H1 (cell line): ENCODE data around the gene APAF1. TPM values are rescaled to one million over a fixed set of nuclear protein-coding genes. Genes with fewer than 3 reads are reported as not detected.

Source experiments
- CTCF ChIA-PET: fragments of 300-600 bp; sonication (Branson Sonifier 250); formaldehyde crosslinking; loops from one replicate; lab custom pipeline; 2021; ENCODE audit not compliant: partially characterized antibody; lab: Charles Lee
- POLR2A ChIA-PET: fragments of 300-600 bp; sonication (Branson Sonifier 250); formaldehyde crosslinking; loops from one replicate; lab custom pipeline; 2021; ENCODE audit warnings: inconsistent platforms; ENCODE audit not compliant: partially characterized antibody; lab: Charles Lee
- DNase-seq, 2 experiments: peaks; one replicate each; pipeline versions ENCODE4 v3.0.0 to v3.0.0-alpha.2; 2010 to 2022; ENCODE audit warnings: low spot score in 2 of 2, low read depth in 1 of 2, mixed read lengths in 1 of 2
- FAIRE-seq: peaks from 2 replicates; lab custom pipeline; 2011; peaks lifted over from hg19 to GRCh38; lab: Jason Lieb, UNC
- H2AFZ ChIP-seq: 2 replicates; pipeline ENCODE4 v1.8.1; 2012; ENCODE audit warnings: low read length, inconsistent platforms
- H2AK5ac ChIP-seq: 2 replicates; pipeline ENCODE4 v1.6.1; 2013; ENCODE audit warnings: low read depth, low read length
- H2BK120ac ChIP-seq: replicated peaks from 2 replicates; pipeline ENCODE3; 2013; ENCODE audit warnings: low read depth, low read length, inconsistent platforms
- H2BK12ac ChIP-seq: 2 replicates; pipeline ENCODE4 v1.6.1; 2013; ENCODE audit warnings: low read depth, low read length
- H2BK15ac ChIP-seq: 2 replicates; pipeline ENCODE4 v1.6.1; 2013; ENCODE audit warnings: low read length
- H2BK20ac ChIP-seq: 2 replicates; pipeline ENCODE4 v1.6.1; 2013; ENCODE audit warnings: low read length
- H2BK5ac ChIP-seq: 2 replicates; pipeline ENCODE4 v1.6.1; 2013; ENCODE audit warnings: low read depth, low read length
- H3K14ac ChIP-seq: 2 replicates; pipeline ENCODE4 v1.6.1; 2013; ENCODE audit warnings: inconsistent platforms; ENCODE audit not compliant: insufficient read length
- H3K18ac ChIP-seq: 2 replicates; pipeline ENCODE4 v1.6.1; 2013; ENCODE audit warnings: low read length; ENCODE audit errors: extremely low read depth
- H3K23ac ChIP-seq: 2 replicates; pipeline ENCODE4 v1.6.1; 2013; ENCODE audit warnings: inconsistent platforms; ENCODE audit not compliant: insufficient read length
- H3K23me2 ChIP-seq: 2 replicates; pipeline ENCODE4 v1.6.1; 2013; ENCODE audit warnings: low read depth, low read length
- H3K27ac ChIP-seq: 2 replicates; pipeline ENCODE4 v1.6.1; 2011; ENCODE audit warnings: low read depth, low read length, inconsistent platforms
- H3K27me3 ChIP-seq, 4 experiments: replicated peaks in 1 of 4; 1 replicate in 1 of 4; 2 replicates in 3 of 4; pipeline versions ENCODE4 v1.6.1 to v1.8.1; 2011 to 2013; ENCODE audit warnings: low read length in 3 of 4, mild to moderate bottlenecking in 3 of 4, inconsistent platforms in 2 of 4, mixed read lengths in 2 of 4, moderate library complexity in 1 of 4; ENCODE audit not compliant: control insufficient read depth in 3 of 4, insufficient read depth in 3 of 4; ENCODE audit errors: extremely low read depth in 1 of 4
- H3K36me3 ChIP-seq, 4 experiments: 2 replicates each; pipeline versions ENCODE4 v1.6.1 to v1.8.1; 2011 to 2013; ENCODE audit warnings: mild to moderate bottlenecking in 4 of 4, low read length in 3 of 4, moderate library complexity in 2 of 4, control low read depth in 1 of 4, inconsistent platforms in 1 of 4; ENCODE audit not compliant: insufficient read depth in 4 of 4, control insufficient read depth in 2 of 4
- H3K4ac ChIP-seq: replicated peaks from 2 replicates; pipeline ENCODE3; 2013; ENCODE audit warnings: low read length, low read depth, mixed read lengths, inconsistent platforms; ENCODE audit not compliant: insufficient read length
- H3K4me1 ChIP-seq, 4 experiments: replicated peaks in 1 of 4; 1 replicate in 1 of 4; 2 replicates in 3 of 4; pipeline versions ENCODE4 v1.6.1 to v1.8.1; 2011 to 2013; ENCODE audit warnings: low read length in 3 of 4, inconsistent platforms in 2 of 4, mixed read lengths in 1 of 4; ENCODE audit not compliant: insufficient read depth in 4 of 4, control insufficient read depth in 3 of 4
- H3K4me2 ChIP-seq, 2 experiments: 2 replicates each; pipeline versions ENCODE4 v1.6.1 to v1.8.1; 2011 to 2013; ENCODE audit warnings: low read depth in 2 of 2, low read length in 2 of 2, control low read depth in 1 of 2, inconsistent platforms in 1 of 2, mild to moderate bottlenecking in 1 of 2; ENCODE audit not compliant: insufficient read depth in 1 of 2
- H3K4me3 ChIP-seq, 4 experiments: fragments of 200-600, 300-600 bp in 1 of 4; sonication (generic), shearing (Covaris generic), sonication (Bioruptor Twin) in 1 of 4; 2 replicates each; pipeline versions ENCODE4 v1.5.1 to v1.8.1; 2011 to 2016; ENCODE audit warnings: low read length in 4 of 4, low read depth in 3 of 4, control low read depth in 2 of 4, inconsistent platforms in 2 of 4, mild to moderate bottlenecking in 2 of 4, mixed read lengths in 1 of 4, moderate library complexity in 1 of 4; ENCODE audit not compliant: insufficient read depth in 2 of 4; ENCODE audit errors: extremely low read depth in 1 of 4
- H3K56ac ChIP-seq: replicated peaks from 2 replicates; pipeline ENCODE3; 2013; ENCODE audit warnings: low read depth, mild to moderate bottlenecking, mixed read lengths, low read length, inconsistent platforms; ENCODE audit not compliant: insufficient read length
- H3K79me1 ChIP-seq: 2 replicates; pipeline ENCODE4 v1.6.1; 2013; ENCODE audit warnings: low read depth, low read length, control low read depth
- H3K79me2 ChIP-seq, 2 experiments: 2 replicates each; pipeline versions ENCODE4 v1.6.1 to v1.8.1; 2012 to 2013; ENCODE audit warnings: low read length in 2 of 2, mild to moderate bottlenecking in 2 of 2, inconsistent platforms in 1 of 2; ENCODE audit not compliant: insufficient read depth in 2 of 2, control insufficient read depth in 1 of 2
- H3K9ac ChIP-seq, 4 experiments: replicated peaks in 1 of 4; 1 replicate in 1 of 4; 2 replicates in 3 of 4; pipeline versions ENCODE4 v1.6.1 to v1.8.1; 2011 to 2013; ENCODE audit warnings: low read depth in 3 of 4, low read length in 3 of 4, control low read depth in 2 of 4, mild to moderate bottlenecking in 2 of 4, moderate library complexity in 2 of 4, inconsistent platforms in 1 of 4; ENCODE audit errors: extremely low read depth in 1 of 4
- H3K9me3 ChIP-seq, 2 experiments: 2 replicates each; pipeline versions ENCODE4 v1.6.1 to v1.8.1; 2012 to 2013; ENCODE audit warnings: mild to moderate bottlenecking in 2 of 2, moderate library complexity in 2 of 2, control low read depth in 1 of 2, inconsistent platforms in 1 of 2, low read depth in 1 of 2, low read length in 1 of 2, mixed read lengths in 1 of 2; ENCODE audit not compliant: insufficient read depth in 2 of 2
- H4K20me1 ChIP-seq, 2 experiments: replicated peaks in 1 of 2; 2 replicates each; pipeline versions ENCODE3 to v1.8.1; 2011 to 2013; ENCODE audit warnings: inconsistent platforms in 2 of 2, low read length in 2 of 2, mild to moderate bottlenecking in 1 of 2; ENCODE audit not compliant: insufficient read depth in 2 of 2, control insufficient read depth in 1 of 2
- H4K5ac ChIP-seq: 2 replicates; pipeline ENCODE4 v1.6.1; 2013; ENCODE audit warnings: low read length, low read depth, mixed read lengths, inconsistent platforms; ENCODE audit not compliant: insufficient read length
- H4K8ac ChIP-seq: 2 replicates; pipeline ENCODE4 v1.8.0; 2013; ENCODE audit warnings: mild to moderate bottlenecking, moderate library complexity, low read length, inconsistent platforms; ENCODE audit not compliant: insufficient read depth; ENCODE audit errors: extremely low read depth
- H4K91ac ChIP-seq: replicated peaks from 2 replicates; pipeline ENCODE3; 2013; ENCODE audit warnings: low read length, mixed read lengths, inconsistent platforms; ENCODE audit not compliant: insufficient read length
- CTCF ChIP-seq, 3 experiments: IDR thresholded peaks; 1 replicate in 2 of 3; 2 replicates in 1 of 3; pipeline versions ENCODE4 v1.5.1 to v1.6.1; 2011; ENCODE audit warnings: low read length in 3 of 3, mild to moderate bottlenecking in 3 of 3, inconsistent platforms in 2 of 3, low read depth in 1 of 3, moderate library complexity in 1 of 3; ENCODE audit not compliant: insufficient read depth in 1 of 3; ENCODE audit errors: control extremely low read depth in 1 of 3
- FOSL1 ChIP-seq: IDR thresholded peaks from 2 replicates; pipeline ENCODE4 v1.6.1; 2011; ENCODE audit warnings: mild to moderate bottlenecking, low read depth, low read length, moderate library complexity; ENCODE audit not compliant: insufficient read depth
- POU5F1 ChIP-seq: IDR thresholded peaks from 2 replicates; pipeline ENCODE4 v1.6.1; 2011; ENCODE audit warnings: low read depth, mild to moderate bottlenecking, low read length, moderate library complexity
- RFX5 ChIP-seq: IDR thresholded peaks from 2 replicates; pipeline ENCODE4 v1.6.1; 2011; ENCODE audit warnings: low read depth, low read length, improper control_type of control experiment, borderline replicate concordance
- WGBS, 2 experiments: shearing (Covaris generic) in 1 of 2; methylation state at CpG; one replicate each; pipeline versions ENCODE4 v1.1.6 to v1.1.7; 2013 to 2015; ENCODE audit warnings: low lambda C conversion rate in 2 of 2, mixed read lengths in 2 of 2, inconsistent platforms in 1 of 2, low coverage in 1 of 2, missing lambda C conversion rate in 1 of 2; ENCODE audit not compliant: insufficient replicate concordance in 2 of 2, insufficient coverage in 1 of 2, insufficient read length in 1 of 2; ENCODE audit errors: extremely low coverage in 1 of 2, missing lambda C conversion rate in 1 of 2; 5-methylcytosine and 5-hydroxymethylcytosine counted together
- polyA plus RNA-seq, 7 experiments: library from polyadenylated mRNA; depleted of rRNA in 3 of 7; stranded (reverse) in 5 of 7; unstranded in 2 of 7; fragments of >200 nt in 5 of 7; fragments of 200-250 nt in 2 of 7; gene quantifications; 1 replicate in 5 of 7; 2 replicates in 1 of 7; 4 replicates in 1 of 7; pipeline versions ENCODE4 v1.2.1 to v1.2.3, GENCODE V29; 2011 to 2013; ENCODE audit warnings: missing spikeins in 2 of 7, mixed read lengths in 2 of 7
- total RNA-seq: library from RNA; stranded (reverse); fragmentation: NEBNext Ultra II Directional; extraction: Animal tissue kit (Norgen Biotek cat#: 25700); gene quantifications from 2 replicates; pipeline ENCODE4 v1.2.1, GENCODE V29; 2021

APAF1 gene
- total and polyA plus RNA-seq, 2 of the 8 experiments (the other 6 are each of a cell fraction or from before 2014, with no cell fraction given): 4.7 to 22.6 TPM

- H3K4me1 ChIP-seq: no peaks in the 10 kb centered on the region
- no peak overlapping the region for H3K23ac ChIP-seq
- no peak overlapping the region for H4K91ac ChIP-seq
- no peaks in the 10 kb centered on the region for H3K27me3 ChIP-seq
- H3K79me1 ChIP-seq: no peaks in the 10 kb centered on the region
- POLR2A ChIA-PET: interaction anchor here (6.5 kb wide), 1 partner anchor 11 kb away, joined by 48 read pairs; the partner anchor contains the start of gene SLC25A3
- peaks cover 5 to 27% (median 15%) of the 10 kb centered on the region in 4 experiments; a peak in 6 of 8 replicates for H3K36me3 ChIP-seq
- DNase-seq (no peak), FAIRE-seq (no peak)
- H3K18ac ChIP-seq: no peak overlapping the region
- no peak overlapping the region for H2AFZ ChIP-seq
- no peaks in the 10 kb centered on the region for H3K9me3 ChIP-seq
- no peak overlapping the region for H3K14ac ChIP-seq
- no peak overlapping the region for H3K4ac ChIP-seq
- H3K9ac ChIP-seq: no peak overlapping the region
- no peak overlapping the region for H4K5ac ChIP-seq
- H2AK5ac ChIP-seq: no peak overlapping the region
- H2BK5ac ChIP-seq: no peak overlapping the region
- 89% methylated on average over 2 of the region's 2 CpGs; no CpG with 5 or more reads in 1 of the 2 experiments for WGBS, 2 experiments
- no peak overlapping the region for H3K27ac ChIP-seq
- H3K56ac ChIP-seq: no peak overlapping the region
- no peak overlapping the region for H3K4me3 ChIP-seq
- no peak for TF ChIP-seq RFX5
- TF ChIP-seq FOSL1: no peak
- no peak for TF ChIP-seq CTCF (IDR thresholded peaks at IDR 0.05; ENCODE audit: control extremely low read depth in 1 of 3, insufficient read depth in 1 of 3, low read depth in 1 of 3, low read length in 3 of 3)
- no peak for TF ChIP-seq POU5F1
- TF ChIP-seq, all 59 proteins: peak for 0
- Histone ChIP-seq H4K20me1 (peaks cover 0 to 2% of the 10 kb centered on the region in 2 experiments), H3K4me2 (no peak overlapping the region), H2BK15ac (no peak overlapping the region), H2BK20ac (no peak overlapping the region), H2BK120ac (no peak overlapping the region), H3K23me2 (no peaks in the 10 kb centered on the region), H4K8ac (no peak overlapping the region), H3K79me2 (no peaks in the 10 kb centered on the region), H2BK12ac (no peak overlapping the region)
- CTCF ChIA-PET: interaction anchor here (1.0 to 2.2 kb wide), 6 partner anchors 11 to 116 kb away, joined by 3 to 6 read pairs (median 3); no protein-coding TSS in a partner anchor
These were observed 38.6 kb upstream of the APAF1 start for GRCh38 chr12:98606359-98606988.
